ENCODE measurements around the gene RGMB. TPM values are rescaled to one million over a fixed set of nuclear protein-coding genes. Genes with fewer than 3 reads are reported as not detected.
A peak's percentile ranks its signal among the peaks of the same experiment; 100 is the strongest.

The RGMB gene
- total RNA-seq, 1 donor from 2014 or later = 14.3 TPM

DNA sequence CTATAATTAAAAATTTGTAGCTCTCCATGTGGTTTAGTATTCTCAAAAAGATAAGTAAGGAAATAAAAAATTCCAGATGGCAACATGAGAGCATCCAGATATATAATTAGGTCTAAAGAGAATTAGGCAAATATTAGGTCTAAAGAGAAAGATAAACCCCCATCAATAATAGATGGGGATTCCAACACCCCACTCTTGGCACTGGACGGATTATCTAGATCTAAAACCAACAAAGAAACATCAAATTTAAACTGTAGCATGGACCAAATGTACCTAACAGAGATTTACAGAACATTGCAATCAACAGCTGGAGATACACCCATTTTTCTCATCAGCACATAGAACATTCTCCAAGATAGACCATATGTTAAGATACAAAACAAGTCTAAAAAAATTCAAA is 31.6 kb downstream of the RGMB start:
- intact Hi-C loops (cut with micrococcal nuclease) = no loop called here
- ATAC-seq (no peak), DNase-seq (no peak)

DNA sequence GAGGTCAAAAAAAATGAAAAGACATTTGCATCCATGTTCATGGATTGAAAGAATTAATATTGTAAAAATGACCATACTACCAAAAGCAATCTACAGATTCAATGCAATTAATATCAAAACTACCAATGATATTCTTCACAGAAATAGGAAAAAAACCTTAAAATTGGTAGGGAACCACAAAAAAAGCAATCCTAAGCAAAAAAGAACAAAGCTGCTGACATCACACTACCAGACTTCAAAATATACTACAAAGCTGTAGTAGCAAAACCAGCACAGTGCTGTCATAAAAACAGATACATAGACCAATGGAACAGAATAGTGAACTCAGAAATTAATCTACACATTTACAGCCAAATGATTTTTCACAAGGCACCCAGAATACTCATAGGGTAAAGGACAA is 34.3 kb downstream of the RGMB start:
- intact Hi-C loops (cut with micrococcal nuclease) = no loop called here
- DNase-seq (no peak), ATAC-seq (no peak)

DNA sequence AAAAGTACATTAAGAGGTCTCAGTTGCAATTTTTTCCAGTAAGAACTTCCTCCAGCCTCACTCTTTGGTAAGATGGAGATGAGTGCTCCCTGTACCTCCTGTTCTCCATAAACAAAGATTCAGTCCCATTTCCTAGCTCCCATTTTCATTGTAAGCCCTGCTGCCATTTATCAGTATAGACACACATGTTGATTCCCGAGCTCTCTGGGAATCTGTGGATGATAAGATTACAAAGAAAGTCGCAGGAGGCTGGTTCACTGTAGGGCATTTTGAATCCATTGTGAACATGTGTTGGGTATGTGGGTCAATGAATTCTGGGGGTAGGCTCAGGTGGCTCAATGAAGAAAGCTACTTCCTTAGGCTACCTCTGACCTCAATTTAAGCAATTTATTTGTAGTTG is 36.7 kb downstream of the RGMB start:
- DNase-seq = no peak
- ATAC-seq = no peak
- intact Hi-C loops (cut with micrococcal nuclease) = no loop called here

DNA sequence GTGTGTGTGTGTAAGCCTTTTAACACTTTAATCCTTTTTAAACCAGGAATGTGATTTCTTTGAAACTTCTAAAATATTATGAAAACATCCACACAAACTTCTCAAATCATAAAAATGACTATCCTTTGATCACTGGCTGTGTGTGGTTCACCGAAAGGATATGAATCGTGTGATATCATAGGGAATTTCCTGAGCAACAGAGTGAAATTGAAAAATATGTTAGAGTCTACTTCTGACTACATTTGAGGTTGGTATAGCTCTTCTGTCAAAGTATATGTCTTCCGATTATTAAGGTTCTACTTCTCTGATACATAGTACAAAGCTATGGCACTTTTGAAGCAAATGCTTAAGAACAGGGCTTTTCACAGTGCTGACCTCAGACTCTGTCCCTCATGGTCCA is 40.3 kb downstream of the RGMB start:
- ATAC-seq (no peak), DNase-seq (no peak)
- intact Hi-C loops (cut with micrococcal nuclease) = no loop called here

DNA sequence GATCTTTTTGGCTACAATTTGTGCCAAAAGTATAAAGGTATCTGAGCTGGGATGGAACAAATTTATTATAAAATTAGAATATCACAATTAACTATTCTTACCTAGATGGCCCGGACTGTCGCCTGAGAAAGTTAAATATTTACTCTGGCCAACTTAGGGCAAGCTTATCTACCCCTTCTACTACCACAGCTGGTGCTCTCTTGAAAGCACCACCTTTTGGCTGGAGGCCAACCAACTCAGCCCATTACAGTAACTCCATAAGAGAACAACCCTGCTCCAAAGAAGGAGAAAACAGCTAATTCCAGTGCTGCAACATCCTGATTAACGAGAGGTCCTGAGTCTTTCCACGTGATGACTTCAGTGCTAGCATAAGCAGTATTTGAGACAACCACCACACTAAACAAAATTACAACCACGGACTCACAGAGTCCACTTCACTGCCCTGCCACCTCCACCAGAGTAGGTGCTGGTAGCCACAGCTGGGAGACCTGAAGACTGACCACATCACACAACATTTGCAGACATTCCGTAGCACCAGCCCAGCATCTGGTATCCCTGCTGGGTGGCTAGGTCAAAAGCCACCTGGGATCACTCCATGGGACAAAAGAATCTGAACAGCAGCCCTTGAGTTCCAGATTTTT is 43.2 kb downstream of the RGMB start:
- DNase-seq (no peak), ATAC-seq (no peak)
- intact Hi-C loops (cut with micrococcal nuclease) = no loop called here

DNA sequence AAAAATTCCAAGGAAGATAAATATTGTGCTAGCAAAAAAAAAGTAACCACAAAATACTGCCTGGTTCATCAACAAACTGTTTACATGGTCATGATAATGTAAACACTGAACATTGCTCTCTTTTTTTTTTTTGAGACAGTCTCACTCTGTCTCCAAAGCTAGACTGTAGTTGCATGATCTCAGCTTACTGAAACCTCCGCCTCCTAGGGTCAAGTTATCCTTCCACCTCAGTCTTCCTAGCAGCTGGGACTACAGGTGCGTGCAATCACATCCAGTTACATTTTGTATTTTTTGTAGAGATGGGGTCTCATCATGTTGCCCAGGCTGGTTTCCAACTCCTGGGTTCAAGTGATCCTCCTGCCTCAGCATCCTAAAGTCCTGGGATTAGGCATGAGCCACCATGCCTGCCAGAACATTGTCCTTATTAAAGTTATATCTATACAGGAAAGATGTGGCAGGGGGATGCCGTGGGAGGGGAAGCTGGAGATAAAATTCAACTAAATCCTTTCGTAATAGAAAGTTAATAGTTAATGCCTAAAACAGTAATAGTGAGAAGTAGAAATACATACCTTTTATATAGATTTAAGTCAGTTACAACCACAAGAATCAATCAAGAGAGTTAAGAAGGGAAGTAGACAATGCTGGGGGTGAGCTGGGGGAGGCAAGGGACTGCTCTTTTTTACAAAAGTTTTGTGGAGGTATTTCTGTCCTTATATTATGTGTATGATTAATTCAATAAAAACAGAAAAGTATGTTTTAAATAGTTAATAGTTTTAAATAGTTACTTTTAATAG is 52.3 kb downstream of the RGMB start:
- DNase-seq = no peak
- intact Hi-C loops (cut with micrococcal nuclease) = no loop called here
- no peak for ATAC-seq

DNA sequence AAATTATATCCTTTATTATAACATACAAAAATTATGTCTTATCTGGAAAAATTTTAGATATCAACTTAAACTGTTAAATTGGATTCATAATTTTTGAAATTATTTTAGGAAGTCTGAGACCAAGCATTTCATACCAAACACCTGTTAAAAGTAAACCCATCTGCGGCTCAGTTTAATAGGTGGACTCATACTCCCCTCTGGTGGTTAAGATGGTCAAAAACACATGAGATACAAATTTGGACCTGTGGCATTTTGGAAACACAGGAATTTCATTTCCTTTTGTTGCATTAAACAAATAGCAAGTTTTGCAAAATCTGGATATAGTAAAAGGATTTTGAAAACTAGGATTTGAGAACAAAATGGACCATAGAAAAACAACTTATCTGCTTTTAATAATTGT is 53.7 kb downstream of the RGMB start:
- DNase-seq (no peak), ATAC-seq (no peak)
- intact Hi-C loops (cut with micrococcal nuclease) = no loop called here

DNA sequence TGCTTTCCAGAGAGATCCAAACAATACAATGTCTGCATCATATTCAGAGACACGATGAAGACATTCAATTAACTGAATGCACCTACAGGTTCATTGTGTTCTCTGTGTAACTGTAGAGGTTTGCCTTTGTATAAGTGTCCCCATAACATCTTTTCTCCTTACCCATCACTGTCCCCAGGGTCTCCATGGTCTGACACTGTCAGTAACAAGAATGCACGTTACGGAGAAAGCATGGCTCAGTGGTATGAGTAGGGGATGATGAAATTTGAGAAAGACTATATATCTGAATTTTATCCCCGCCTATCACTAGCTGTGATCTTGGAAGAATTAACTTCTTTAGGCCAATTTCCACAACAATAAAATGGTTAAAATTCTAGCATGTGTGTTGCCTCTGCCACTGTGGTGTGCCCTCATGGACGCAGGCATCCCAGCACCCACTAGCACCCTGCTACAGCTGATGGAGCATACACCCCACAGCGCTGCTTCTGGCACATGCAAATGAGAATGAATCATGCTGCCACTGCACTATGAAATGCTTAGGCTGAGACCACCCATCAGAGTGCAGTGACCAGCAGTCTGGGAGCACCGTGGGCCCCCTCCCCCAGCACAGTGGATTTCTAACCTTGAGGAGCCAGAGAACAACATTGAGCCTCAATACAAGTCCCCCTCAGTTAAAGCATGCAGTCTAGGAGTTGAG is 54.3 kb downstream of the RGMB start:
- no peak for DNase-seq
- intact Hi-C loops (cut with micrococcal nuclease) = no loop called here

DNA sequence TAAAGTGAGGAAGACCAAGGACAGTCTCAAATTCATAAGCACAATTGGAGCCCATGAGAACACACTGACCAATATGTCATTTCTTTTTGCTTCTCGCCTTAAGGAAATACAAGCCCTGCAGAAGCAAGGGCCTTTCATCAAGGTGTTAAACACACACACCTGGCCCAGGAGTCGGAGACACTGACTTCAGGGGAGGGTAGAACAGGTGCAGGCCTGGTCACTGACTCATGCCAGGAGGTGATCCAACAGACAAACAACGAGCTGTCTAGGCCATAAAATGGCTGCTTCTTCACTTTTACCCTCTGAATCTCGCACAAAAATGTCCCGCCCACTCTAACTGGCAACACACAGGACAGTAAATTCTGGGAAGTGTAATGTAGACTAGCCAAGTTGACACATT is 62.7 kb downstream of the RGMB start:
- no peak for ATAC-seq
- DNase-seq = no peak
- intact Hi-C loops (cut with micrococcal nuclease) = no loop called here

More for the DNA sequence above, 54.3 kb downstream of the RGMB start:
- no peak for ATAC-seq

DNA sequence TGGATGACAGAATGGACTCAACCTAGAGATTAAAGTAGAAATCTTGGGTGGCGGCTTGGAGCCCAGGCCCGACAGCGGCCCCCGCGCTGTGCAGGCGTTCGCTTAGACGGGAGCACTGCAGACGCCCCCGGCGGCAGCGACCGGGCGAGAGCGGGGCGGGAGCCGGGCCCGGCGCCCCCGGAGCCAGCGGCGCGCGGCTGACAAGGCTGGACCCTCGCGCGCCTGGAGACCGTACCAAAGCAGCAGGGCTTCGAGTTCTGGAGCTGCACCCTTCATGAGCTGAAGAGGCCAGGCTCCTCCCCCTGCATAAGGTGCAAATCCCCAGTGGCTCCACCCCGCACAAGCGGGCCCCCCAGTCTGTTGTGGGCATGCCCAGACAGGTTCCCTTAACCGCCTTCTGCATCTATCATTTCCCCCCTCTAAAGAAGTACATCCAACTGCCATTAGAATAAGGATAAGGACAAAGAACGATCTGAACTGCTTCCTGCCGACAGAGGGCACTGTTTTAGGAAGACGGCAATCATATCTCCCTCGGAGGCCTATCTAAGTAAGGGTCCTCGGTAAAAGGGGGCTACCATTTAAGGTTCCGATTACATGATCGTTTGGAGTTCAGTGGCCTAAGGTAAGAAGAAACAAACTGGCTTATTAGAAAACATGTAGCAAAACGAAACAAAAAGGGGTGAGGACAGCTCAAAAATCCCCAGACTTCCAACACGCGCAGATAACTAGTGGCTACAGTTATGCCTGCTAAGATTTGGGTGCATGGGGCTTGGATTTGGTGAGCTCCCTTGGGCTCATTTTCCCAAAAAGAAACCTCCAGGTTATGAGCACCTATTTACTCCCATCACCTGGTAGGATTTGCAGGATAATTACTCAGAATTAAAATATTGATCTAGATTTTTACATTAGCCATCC is 66.3 kb downstream of the RGMB start:
- DNase-seq = peak; percentile 28
- ATAC-seq = peak; percentile 48
- intact Hi-C loops (cut with micrococcal nuclease) = no loop called here

DNA sequence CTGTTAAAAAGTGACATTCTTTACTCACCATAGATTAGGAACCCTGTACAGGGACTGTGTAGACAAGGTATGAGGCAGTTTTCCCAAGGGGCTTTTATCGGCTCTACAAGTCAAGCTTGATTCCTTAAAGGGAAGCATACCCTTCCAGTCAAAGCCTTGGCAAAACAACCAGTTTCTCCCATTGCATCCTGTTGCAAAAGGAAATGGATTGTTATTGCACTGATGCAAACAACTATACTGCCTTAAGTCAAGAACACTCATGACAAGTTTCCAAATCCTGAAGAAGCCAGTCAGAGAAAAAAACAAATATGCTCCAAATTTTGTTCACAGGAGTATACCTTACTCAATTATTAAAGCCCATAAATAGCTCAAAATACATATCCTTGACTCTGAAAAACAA is 67.5 kb downstream of the RGMB start:
- DNase-seq = no peak
- intact Hi-C loops (cut with micrococcal nuclease) = no loop called here
- ATAC-seq = no peak

DNA sequence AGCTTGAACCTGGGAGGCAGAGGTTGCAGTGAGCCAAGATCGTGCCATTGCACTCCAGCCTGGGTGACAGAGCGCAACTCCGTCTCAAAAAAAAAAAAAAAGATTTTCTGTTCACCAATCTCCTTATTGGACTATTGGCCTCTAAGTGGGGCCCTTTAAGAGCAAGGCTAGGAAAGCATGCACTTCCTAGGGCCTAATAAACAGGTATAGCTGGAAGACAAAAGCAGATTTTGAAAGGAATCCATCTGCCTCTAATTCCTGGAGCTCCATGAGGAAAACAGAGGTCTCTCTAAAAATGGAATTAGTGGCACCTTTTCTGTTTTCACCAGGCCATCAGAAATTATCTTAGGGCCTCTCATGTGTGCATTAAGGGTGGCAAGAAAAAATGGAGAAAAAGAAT is 70.0 kb downstream of the RGMB start:
- ATAC-seq = no peak

DNA sequence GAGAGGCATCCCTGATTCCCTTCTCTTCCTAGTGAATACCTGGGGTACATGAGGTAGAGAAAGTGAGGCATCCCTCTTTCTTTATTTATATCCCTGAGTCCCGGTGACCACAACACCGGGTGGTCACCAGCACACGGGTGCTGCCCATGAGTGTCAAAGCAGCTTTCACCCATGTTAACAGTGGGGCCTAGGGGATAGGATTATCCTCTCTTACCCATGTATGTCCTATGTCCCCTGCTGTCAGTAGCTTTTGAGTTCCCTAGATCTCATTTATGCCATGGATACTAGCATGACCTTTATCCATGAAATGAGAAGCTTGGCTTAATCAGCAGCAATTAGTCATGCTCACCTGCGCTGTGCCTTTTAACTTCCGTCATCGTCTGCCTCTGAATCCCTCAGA is 71.4 kb downstream of the RGMB start:
- no peak for DNase-seq
- intact Hi-C loops (cut with micrococcal nuclease) = no loop called here
- ATAC-seq = no peak

More for the DNA sequence above, 70.0 kb downstream of the RGMB start:
- no peak for DNase-seq
- intact Hi-C loops (cut with micrococcal nuclease) = no loop called here

DNA sequence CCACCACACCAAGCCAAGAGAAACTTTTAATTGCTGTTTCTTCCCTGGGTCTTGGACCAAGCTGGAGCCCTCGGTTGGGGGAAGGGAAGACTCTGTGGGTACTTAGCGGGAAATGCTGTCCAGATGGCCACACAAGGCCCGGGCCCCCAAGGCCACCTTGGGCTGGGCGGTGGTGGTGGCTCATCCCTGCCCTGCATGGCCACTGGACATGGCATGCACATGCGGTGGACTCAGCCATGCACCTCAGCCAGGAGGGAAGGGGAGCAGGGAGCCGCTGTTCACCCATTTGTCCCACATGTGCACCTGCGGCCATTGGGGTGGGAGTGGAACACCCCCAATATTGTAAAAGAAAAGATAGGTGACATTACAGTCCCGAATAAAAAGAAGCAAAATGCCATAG is 72.4 kb downstream of the RGMB start:
- intact Hi-C loops (cut with micrococcal nuclease) = no loop called here
- DNase-seq (no peak), ATAC-seq (no peak)

Other genes with a start within 250 kb of the RGMB start
- gene CHD1, start 155.3 kb downstream of the RGMB start, total RNA-seq = 11.5 TPM

Data from left ventricle myocardium superior (tissue), 1 donor.